SK-N-MC (cell line): ENCODE results near the gene OSER1.
"Not testable (repeated sequence)": the region's sequence is repeated elsewhere in the genome, so short reads cannot be mapped to it uniquely, and the experiment has no call there.

ENCODE experiments used
- EZH2 ChIP-seq: fragments of 200-600 bp; sonication (generic); IDR thresholded peaks from one replicate; pipeline ENCODE4 v1.6.1; 2017; ENCODE audit warnings: antibody characterized with exemption
- FOXP2 ChIP-seq: optimal IDR thresholded peaks from 2 replicates; pipeline ENCODE3; 2011; ENCODE audit warnings: mild to moderate bottlenecking, moderate library complexity; ENCODE audit not compliant: insufficient read depth; ENCODE audit errors: extremely low read length, control extremely low read depth
- POLR2AphosphoS5 ChIP-seq: IDR thresholded peaks from 2 replicates; pipeline ENCODE4 v1.6.1; 2012; ENCODE audit warnings: mild to moderate bottlenecking, low read depth, low read length, borderline replicate concordance

DNA sequence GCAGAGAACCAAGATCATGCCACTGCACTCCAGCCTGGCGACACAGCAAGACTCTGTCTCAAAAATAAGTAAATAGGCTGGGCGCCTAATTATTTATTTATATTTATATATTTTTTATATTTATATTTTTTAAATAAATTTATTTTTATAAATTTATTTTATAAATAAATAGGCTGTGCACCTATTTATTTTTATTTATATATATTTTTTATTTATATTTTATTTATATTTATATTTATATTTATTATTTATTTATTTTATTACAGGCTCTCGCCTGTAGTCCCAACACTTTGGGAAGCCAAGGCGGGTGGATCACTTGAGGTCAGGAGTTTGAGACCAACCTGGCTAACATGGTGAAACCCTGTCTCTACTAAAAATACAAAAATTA, 21.9 kb upstream of the OSER1 start:
- TF ChIP-seq EZH2, POLR2AphosphoS5, FOXP2: not testable (repeated sequence)
